ENCODE results near the gene AJUBA. TPM values are rescaled to one million over a fixed set of nuclear protein-coding genes. Genes with fewer than 3 reads are reported as not detected.
"Not testable (repeated sequence)": the region's sequence is repeated elsewhere in the genome, so short reads cannot be mapped to it uniquely, and the experiment has no call there.

Gene AJUBA
- total RNA-seq, 1 donor from 2014 or later: 53.3 TPM

GRCh38 chr14:23006544-23007419 lies 24.4 kb upstream of the AJUBA start:
- peak; percentile 98 for DNase-seq (ENCODE audit: low spot score)

GRCh38 chr14:23006188-23006534 lies 23.8 kb upstream of the AJUBA start:
- no peak for DNase-seq (ENCODE audit: low spot score)

GRCh38 chr14:23005451-23006187 lies 23.3 kb upstream of the AJUBA start:
- no peak for DNase-seq (ENCODE audit: low spot score)

DNA sequence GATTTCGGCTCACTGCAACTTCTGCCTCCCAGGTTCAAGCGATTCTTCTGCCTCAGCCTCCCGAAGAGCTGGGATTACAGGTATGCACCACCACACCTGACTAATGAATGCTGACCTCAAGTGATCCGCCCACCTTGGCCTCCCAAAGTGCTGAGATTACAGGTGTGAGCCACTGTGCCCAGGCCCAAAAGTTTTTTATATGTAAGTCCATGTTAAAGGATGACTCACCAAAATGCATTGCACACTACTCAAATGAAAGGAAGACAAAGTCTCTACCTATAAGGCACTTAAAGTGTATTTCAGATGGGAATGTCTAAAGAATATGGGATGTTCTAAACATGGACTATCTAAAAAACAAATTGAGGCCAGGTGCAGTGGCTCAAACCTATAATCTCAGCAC lies 21.9 kb upstream of the AJUBA start:
- not testable (repeated sequence) for DNase-seq (ENCODE audit: low spot score)

GRCh38 chr14:23002592-23002991 lies 20.2 kb upstream of the AJUBA start:
- no peak for DNase-seq (ENCODE audit: low spot score)

GRCh38 chr14:23000860-23001259 lies 18.5 kb upstream of the AJUBA start:
- no peak for DNase-seq (ENCODE audit: low spot score)

GRCh38 chr14:22998329-22999012 lies 16.1 kb upstream of the AJUBA start:
- DNase-seq (ENCODE audit: low spot score): no peak

GRCh38 chr14:22997676-22998323 lies 15.4 kb upstream of the AJUBA start:
- no peak for DNase-seq (ENCODE audit: low spot score)

GRCh38 chr14:22996768-22997654 lies 14.7 kb upstream of the AJUBA start:
- no peak for DNase-seq (ENCODE audit: low spot score)

- no peak for DNase-seq (ENCODE audit: low spot score)
Observed at GRCh38 chr14:22995889-22996625, 13.7 kb upstream of the AJUBA start.

- no peak for DNase-seq (ENCODE audit: low spot score)
Observed at GRCh38 chr14:22994762-22995275, 12.5 kb upstream of the AJUBA start.

GRCh38 chr14:22993517-22993916 lies 11.2 kb upstream of the AJUBA start:
- DNase-seq (ENCODE audit: low spot score): no peak

- DNase-seq (ENCODE audit: low spot score): no peak
Observed at GRCh38 chr14:22991852-22992251, 9.5 kb upstream of the AJUBA start.

- no peak for DNase-seq (ENCODE audit: low spot score)
Observed at GRCh38 chr14:22987291-22987690, 4.9 kb upstream of the AJUBA start.

DNA sequence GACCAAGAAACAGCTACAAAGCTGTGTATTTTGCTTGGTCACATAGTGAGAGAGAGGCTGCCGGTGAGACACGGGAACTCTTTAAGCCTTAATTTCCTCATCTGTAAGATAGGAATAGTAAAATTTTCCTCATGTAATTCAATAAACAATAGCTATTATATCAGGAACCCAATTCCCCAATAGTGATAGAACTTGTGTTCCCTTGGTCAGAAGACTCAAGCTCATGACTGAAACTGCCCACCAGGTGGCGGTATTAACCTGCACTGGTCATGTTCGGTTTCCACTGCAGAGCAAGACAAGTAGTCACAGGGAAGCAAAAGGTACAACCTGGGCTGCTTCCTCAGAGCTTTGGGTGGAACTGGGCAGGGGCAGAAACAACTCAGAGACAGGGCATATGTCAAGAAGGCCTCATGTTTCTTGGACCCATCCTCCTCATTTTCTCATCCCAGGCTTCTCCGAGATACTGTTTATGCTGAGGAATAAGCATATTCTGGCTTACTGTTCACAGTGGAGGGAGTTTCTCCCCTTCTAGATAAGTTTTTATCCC lies 4.2 kb upstream of the AJUBA start:
- peak; percentile 91 for DNase-seq (ENCODE audit: low spot score)

DNA sequence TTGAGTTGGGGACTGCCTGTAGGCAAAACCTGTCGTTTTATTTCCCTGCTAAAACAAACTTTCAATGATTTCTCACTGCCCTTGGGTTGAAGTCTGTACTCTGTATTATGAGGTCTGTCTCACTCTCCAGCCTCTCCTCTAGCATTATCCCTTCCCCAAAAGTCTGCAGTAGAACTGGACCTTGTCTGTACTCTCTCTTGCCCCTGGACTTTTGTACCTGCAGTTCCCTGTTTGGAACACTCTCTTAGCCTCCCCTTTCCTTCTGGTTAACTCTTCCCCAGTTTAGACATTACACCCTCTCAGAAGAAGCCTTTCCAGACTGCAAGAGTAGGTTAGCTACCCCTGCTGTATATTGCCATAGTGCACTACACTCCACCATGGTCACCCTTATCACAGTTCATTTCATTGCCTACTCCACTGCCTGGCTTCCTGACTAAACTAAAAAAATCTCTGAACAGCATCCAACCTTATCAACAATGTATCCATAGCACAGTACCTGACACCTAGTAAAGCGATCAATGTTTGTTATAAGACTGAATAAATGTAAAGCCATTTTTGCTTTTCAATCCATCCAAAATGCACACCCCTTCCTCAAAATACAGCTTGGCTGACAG lies 3.6 kb upstream of the AJUBA start:
- DNase-seq (ENCODE audit: low spot score): no peak

- DNase-seq (ENCODE audit: low spot score): no peak
Observed at GRCh38 chr14:22984959-22985658, 2.8 kb upstream of the AJUBA start.

DNA sequence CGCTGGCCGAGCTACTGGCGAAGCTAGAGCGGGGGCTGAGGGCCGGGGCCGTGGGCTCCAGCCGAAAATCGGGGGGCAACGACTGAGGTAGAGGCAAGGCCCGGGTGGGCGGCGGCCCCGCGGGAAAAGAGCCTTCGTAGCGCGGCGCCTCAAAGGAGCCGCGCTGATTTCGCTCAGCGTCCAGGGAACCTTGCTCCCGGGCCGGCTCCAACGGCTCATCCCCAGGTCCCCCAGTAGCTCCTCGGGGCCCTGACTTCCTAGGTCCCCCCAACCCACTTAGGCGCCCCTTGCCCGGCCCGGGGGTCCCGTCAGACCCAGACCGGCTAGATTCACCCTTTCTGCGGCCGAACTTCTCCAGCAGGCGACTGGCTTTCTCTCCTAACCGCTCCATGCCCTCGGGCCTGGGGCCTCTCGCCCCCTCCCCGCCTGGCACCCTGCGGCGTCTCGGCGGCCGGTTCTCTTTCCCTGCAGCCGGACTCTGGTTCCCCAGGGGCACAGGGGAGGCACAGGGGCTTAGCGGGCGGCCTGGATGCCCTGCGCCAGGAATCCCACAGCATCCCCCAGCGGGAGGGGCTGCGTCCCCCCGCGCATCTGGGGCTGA lies 375 bp downstream of the AJUBA start:
- no peak for DNase-seq (ENCODE audit: low spot score)

Measured in mucosa of gallbladder (tissue), 1 donor.